Effector CD4-positive, alpha-beta T cell (primary cell): ENCODE results near the gene CEP112.

Experiments used
- DNase-seq: peaks from one replicate; pipeline ENCODE4 v3.0.0-alpha.2; 2020

Gene CEP112

GRCh38 chr17:65977041-65977440 is 214.9 kb downstream of the CEP112 start:
- DNase-seq: no peak

- DNase-seq: no peak
Observed at GRCh38 chr17:65975878-65976277, 216.1 kb downstream of the CEP112 start.

- no peak for DNase-seq
Observed at GRCh38 chr17:65973237-65973636, 218.7 kb downstream of the CEP112 start.

GRCh38 chr17:65967372-65967771 is 224.6 kb downstream of the CEP112 start:
- DNase-seq: no peak

DNA sequence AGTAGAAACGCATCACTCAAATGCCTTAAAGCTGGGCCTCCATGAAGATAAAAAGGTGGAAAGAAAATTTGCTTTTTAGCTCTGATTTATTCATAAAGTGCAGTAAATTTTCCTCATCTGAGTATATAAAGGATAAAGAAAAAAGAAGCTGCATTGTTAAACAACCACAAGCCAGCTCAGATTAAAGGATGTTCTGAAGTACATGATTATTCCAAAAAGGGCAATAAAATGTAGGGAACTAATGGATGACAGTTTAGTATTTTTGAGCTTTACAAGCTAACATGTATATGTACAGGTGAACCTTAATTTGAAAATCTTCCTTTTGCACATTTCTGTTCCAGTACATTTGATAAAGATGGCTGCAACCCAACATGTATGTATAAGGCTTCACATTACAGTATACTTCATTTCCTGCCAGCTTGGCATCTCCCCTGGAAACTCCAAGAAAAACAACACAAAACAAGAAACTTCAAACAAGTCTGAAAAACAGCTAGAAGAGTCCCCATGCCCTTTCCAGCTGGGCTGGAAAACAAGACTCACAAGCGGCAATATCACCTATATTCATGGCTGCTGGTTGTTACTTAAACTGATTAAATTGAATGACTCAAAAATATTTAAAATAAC is 225.7 kb downstream of the CEP112 start:
- DNase-seq: no peak

DNA sequence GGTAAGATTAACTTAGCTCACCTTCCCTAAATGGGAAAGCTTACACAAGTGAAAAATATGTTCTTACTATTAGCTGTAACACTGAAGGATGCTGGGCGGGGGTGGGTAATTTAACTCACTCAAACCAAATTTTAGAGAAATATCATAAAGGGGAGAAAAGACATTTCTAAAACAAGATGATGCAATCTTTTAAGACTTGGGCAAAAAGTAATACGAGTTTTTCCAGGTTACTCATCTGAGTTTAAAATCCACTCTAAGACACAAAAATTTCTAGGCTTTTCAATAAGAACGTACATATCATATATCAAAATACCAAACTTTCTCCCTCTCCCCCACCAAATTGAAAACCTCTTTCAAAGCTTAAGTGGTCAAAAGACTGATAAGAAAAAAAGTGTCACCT is 228.8 kb downstream of the CEP112 start:
- no peak for DNase-seq

GRCh38 chr17:65959630-65960029 is 232.3 kb downstream of the CEP112 start:
- no peak for DNase-seq

- no peak for DNase-seq
Observed at GRCh38 chr17:65956814-65957213, 235.1 kb downstream of the CEP112 start.

- no peak for DNase-seq
Observed at GRCh38 chr17:65954148-65954449, 237.8 kb downstream of the CEP112 start.

- DNase-seq: no peak
Observed at GRCh38 chr17:65953316-65954147, 238.4 kb downstream of the CEP112 start.

DNA sequence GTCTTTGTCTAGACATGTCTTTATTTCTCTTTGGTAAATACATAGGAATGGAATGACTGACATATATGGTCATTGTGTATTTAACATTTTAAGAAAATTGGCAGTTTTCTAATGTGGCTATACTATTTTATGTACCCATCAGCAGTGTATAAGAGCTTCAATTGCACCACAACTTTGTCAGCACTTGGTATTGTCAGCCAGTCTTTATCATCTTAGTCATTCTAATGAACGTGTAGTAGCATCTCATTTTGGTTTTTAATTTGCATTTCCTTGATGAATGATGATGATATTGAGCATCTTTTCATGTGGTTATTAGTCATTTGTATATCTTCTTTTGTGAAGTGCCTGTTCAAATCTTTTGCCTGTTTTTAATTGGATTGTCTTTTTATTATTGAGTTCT is 239.3 kb downstream of the CEP112 start:
- no peak for DNase-seq

GRCh38 chr17:65952015-65952414 is 239.9 kb downstream of the CEP112 start:
- no peak for DNase-seq

GRCh38 chr17:65947831-65948230 is 244.1 kb downstream of the CEP112 start:
- no peak for DNase-seq

DNA sequence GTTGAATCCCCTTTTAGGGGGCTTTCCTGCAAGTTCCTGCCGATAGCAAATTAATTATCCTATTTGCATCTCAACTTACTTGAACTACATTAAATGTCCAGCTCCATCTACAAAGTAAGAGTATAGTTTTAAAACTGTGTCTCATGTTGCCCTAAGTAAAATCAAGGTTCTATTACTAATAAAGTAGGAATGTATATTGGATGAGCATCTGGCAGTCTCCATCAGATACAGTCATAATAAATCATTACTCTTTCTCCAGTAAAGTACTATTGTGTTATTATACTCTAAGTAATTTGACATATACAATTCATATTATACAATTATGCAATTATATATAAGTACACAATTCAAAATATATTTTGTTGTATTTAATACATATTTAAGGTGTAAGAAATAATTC is 249.3 kb downstream of the CEP112 start:
- DNase-seq: no peak

GRCh38 chr17:65941356-65941899 is 250.5 kb downstream of the CEP112 start:
- no peak for DNase-seq

- no peak for DNase-seq
Observed at GRCh38 chr17:65936013-65936412, 255.9 kb downstream of the CEP112 start.

DNA sequence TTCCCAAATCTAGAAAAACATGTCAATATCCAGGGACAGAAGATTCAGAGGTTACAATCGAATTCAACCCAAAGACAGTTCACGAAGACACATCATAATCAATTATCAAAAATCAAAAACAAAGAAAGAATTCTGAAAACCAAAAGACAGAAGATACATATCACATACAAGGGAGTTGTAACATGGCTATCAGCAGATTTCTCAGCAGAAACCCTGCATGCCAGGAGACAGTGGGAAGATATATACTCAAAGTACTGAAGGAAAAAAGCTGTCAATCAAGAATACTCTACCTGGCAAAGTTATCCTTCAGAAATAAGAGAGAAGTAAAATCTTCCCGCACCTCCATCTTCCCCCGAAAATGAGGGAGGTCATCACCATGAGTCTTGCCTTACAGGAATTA is 258.6 kb downstream of the CEP112 start:
- no peak for DNase-seq

DNA sequence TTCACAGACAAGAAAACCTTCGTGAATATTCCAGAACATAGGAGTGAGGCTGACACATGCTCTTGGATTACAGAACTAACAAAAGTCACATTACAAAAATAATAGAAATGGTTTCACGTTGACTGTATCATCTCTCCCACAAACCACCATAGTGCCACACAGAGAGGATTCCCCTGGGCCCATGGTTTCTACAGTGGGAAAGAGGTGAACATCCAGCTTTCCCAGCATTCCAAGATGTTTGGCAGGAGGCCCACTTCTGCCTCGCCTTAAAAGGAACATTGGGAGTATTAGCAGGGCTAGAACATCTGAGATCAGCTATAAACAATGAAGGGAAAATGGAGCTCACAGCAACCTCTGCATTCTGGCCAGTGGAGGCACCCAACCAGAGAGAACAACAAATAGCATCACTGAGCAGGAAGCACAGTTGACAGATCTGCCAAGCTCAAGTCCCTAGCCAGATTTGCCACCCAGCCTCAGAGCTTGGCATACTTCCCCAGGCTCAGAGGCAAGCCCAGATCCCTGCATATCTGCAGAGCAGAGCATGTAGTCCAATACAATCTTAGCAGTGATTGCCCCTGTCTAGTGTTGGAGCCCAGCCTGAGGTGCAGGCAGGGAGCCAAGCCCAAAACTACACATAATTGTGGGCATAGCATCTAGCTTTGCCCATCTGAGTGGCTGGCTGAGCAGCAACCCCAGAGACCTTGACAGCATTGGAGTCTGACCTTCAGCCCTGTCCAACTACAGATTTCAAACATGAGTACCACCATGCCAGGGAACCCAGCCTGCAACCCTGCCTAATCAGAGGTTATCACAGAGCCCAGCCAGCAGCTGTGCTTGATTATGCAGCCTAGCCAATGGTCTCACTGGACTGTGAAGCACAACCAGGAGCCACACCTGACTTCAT is 260.4 kb downstream of the CEP112 start:
- no peak for DNase-seq

- DNase-seq: no peak
Observed at GRCh38 chr17:65930140-65930730, 261.7 kb downstream of the CEP112 start.

GRCh38 chr17:65926599-65926998 is 265.3 kb downstream of the CEP112 start:
- no peak for DNase-seq

GRCh38 chr17:65925606-65926307 is 266.2 kb downstream of the CEP112 start:
- no peak for DNase-seq

GRCh38 chr17:65920996-65921395 is 270.9 kb downstream of the CEP112 start:
- DNase-seq: no peak
